ENCODE results near the gene CIRBP. TPM values are rescaled to one million over a fixed set of nuclear protein-coding genes. Genes with fewer than 3 reads are reported as not detected.
A peak's percentile ranks its signal among the peaks of the same experiment; 100 is the strongest.

Gene CIRBP
- total and polyA plus RNA-seq, 2 donors (not counting 1 experiment from before 2014, with no cell fraction given): 643 to 1,164 TPM

GRCh38 chr19:1258707-1259205, 10.4 kb upstream of the CIRBP start:
- intact Hi-C loops (cut with micrococcal nuclease): no loop called here
- peaks cover 66 to 91% of the 10 kb centered on the region in 2 donors for H3K4me1 ChIP-seq (ENCODE audit: control insufficient read depth in 2 of 2, insufficient read depth in 2 of 2, low read length in 2 of 2)
- H3K4me3 ChIP-seq (ENCODE audit: control extremely low read depth in 1 of 5, extremely low read depth in 1 of 5, insufficient read depth in 1 of 5, low read depth in 2 of 5, low read length in 4 of 5): peak overlapping the region; percentile 23 to 81 (median 62)
- H2AFZ ChIP-seq (ENCODE audit: insufficient read depth, low read depth, low read length, poor library complexity, severe bottlenecking): peak overlapping the region; percentile 8
- peaks cover 0 to 37% of the 10 kb centered on the region in 2 experiments for H3K36me3 ChIP-seq (replicated peaks in 1 of 2; ENCODE audit: control extremely low read depth in 1 of 2, control insufficient read depth in 1 of 2, extremely low read depth in 1 of 2, insufficient read depth in 2 of 2, low read length in 1 of 2)
- Mint-ChIP-seq H3K4me1 (peaks cover 73% of the 10 kb centered on the region), H3K4me3 (peak overlapping the region; percentile 97), H3K9me3 (ENCODE audit: insufficient read depth) (no peaks in the 10 kb centered on the region), H3K27ac (peak overlapping the region; percentile 99), H3K27me3 (no peaks in the 10 kb centered on the region)
- H3K27ac ChIP-seq (ENCODE audit: low read length in 2 of 2): peak overlapping the region; percentile 99 to 100
- ATAC-seq (ENCODE audit: low read depth): no peak
- WGBS (ENCODE audit: insufficient coverage): no CpG with 5 or more reads among the region's 15 CpGs
- H3K9me3 ChIP-seq (ENCODE audit: control extremely low read depth in 1 of 3, control insufficient read depth in 2 of 3, insufficient read depth in 1 of 3, low read length in 2 of 3): no peaks in the 10 kb centered on the region
- TF ChIP-seq CTCF (IDR thresholded peaks at IDR 0.05) (no peak), EZH2 (IDR thresholded peaks at IDR 0.05; ENCODE audit: borderline replicate concordance, insufficient read depth, low read depth, low read length, poor library complexity, severe bottlenecking) (no peak)
- no peak for DNase-seq
- H3K79me2 ChIP-seq (ENCODE audit: control insufficient read depth, insufficient read depth, low read length): peaks cover 55% of the 10 kb centered on the region
- ChIA-PET CTCF (interaction anchor here (3.9 kb wide), 1 partner anchor 14 kb away, joined by 18 read pairs; no protein-coding TSS in a partner anchor), POLR2A (interaction anchor here (0.5 to 10.7 kb wide), 6 partner anchors 7 to 329 kb away, joined by 3 to 305 read pairs (median 4); partner anchors contain the start of gene CIRBP)
- H3K4me2 ChIP-seq (replicated peaks; ENCODE audit: low read depth, low read length, poor library complexity, severe bottlenecking): peak overlapping the region; percentile 99
- H3K9ac ChIP-seq (ENCODE audit: low read length): peak overlapping the region; percentile 98
- H3K27me3 ChIP-seq (replicated peaks in 1 of 4; ENCODE audit: control extremely low read depth in 1 of 4, control insufficient read depth in 3 of 4, insufficient read depth in 4 of 4, low read length in 3 of 4): no peaks in the 10 kb centered on the region
- H4K20me1 ChIP-seq (ENCODE audit: control insufficient read depth, insufficient read depth, low read length, poor library complexity, severe bottlenecking): peaks cover 33% of the 10 kb centered on the region

GRCh38 chr19:1259206-1259875, 9.8 kb upstream of the CIRBP start:
- Histone ChIP-seq H4K20me1 (ENCODE audit: control insufficient read depth, insufficient read depth, low read length, poor library complexity, severe bottlenecking) (peaks cover 27% of the 10 kb centered on the region), H3K27me3 (replicated peaks in 1 of 4; ENCODE audit: control extremely low read depth in 1 of 4, control insufficient read depth in 3 of 4, insufficient read depth in 4 of 4, low read length in 3 of 4) (no peaks in the 10 kb centered on the region), H3K4me2 (replicated peaks; ENCODE audit: low read depth, low read length, poor library complexity, severe bottlenecking) (peak overlapping the region; percentile 99), H3K27ac (ENCODE audit: low read length in 2 of 2) (peak overlapping the region; percentile 99 to 100), H3K9me3 (ENCODE audit: control extremely low read depth in 1 of 3, control insufficient read depth in 2 of 3, insufficient read depth in 1 of 3, low read length in 2 of 3) (no peaks in the 10 kb centered on the region), H3K9ac (ENCODE audit: low read length) (peak overlapping the region; percentile 98), H2AFZ (ENCODE audit: insufficient read depth, low read depth, low read length, poor library complexity, severe bottlenecking) (peak overlapping the region; percentile 8), H3K4me1 (ENCODE audit: control insufficient read depth in 2 of 2, insufficient read depth in 2 of 2, low read length in 2 of 2) (peaks cover 69 to 91% of the 10 kb centered on the region in 2 donors), H3K4me3 (ENCODE audit: control extremely low read depth in 1 of 5, extremely low read depth in 1 of 5, insufficient read depth in 1 of 5, low read depth in 2 of 5, low read length in 4 of 5) (peak overlapping the region; percentile 23 to 81 (median 62)), H3K79me2 (ENCODE audit: control insufficient read depth, insufficient read depth, low read length) (peaks cover 49% of the 10 kb centered on the region), H3K36me3 (replicated peaks in 1 of 2; ENCODE audit: control extremely low read depth in 1 of 2, control insufficient read depth in 1 of 2, extremely low read depth in 1 of 2, insufficient read depth in 2 of 2, low read length in 1 of 2) (peaks cover 0 to 34% of the 10 kb centered on the region in 2 experiments)
- peaks cover 78% of the 10 kb centered on the region for H3K4me1 Mint-ChIP-seq
- ChIA-PET CTCF (interaction anchor here (3.9 kb wide), 1 partner anchor 15 kb away, joined by 18 read pairs; no protein-coding TSS in a partner anchor), POLR2A (interaction anchor here (0.5 to 11.0 kb wide), 9 partner anchors 6 to 1000 kb away, joined by 3 to 402 read pairs (median 4); partner anchors contain the start of genes ATP5F1D and CIRBP)
- H3K27ac Mint-ChIP-seq: peak overlapping the region; percentile 99
- TF ChIP-seq EZH2 (IDR thresholded peaks at IDR 0.05; ENCODE audit: borderline replicate concordance, insufficient read depth, low read depth, low read length, poor library complexity, severe bottlenecking) (no peak), CTCF (IDR thresholded peaks at IDR 0.05) (no peak)
- H3K27me3 Mint-ChIP-seq: no peaks in the 10 kb centered on the region
- DNase-seq (peak; percentile 87), ATAC-seq (ENCODE audit: low read depth) (peak; percentile 26)
- WGBS (ENCODE audit: insufficient coverage): 7% methylated on average over 17 of the region's 17 CpGs
- intact Hi-C loops (cut with micrococcal nuclease): no loop called here
- no peaks in the 10 kb centered on the region for H3K9me3 Mint-ChIP-seq (ENCODE audit: insufficient read depth)
- H3K4me3 Mint-ChIP-seq: peak overlapping the region; percentile 97
